Central memory CD8-positive, alpha-beta T cell (primary cell): ENCODE results near the gene NPW.
A peak's percentile ranks its signal among the peaks of the same experiment; 100 is the strongest.

Experiments used
- ATAC-seq: fragments of 150-1000 bp; cut with Tn5 transposase; replicated peaks from 2 replicates; pipeline ENCODE4 v1.10.0; 2022; ENCODE audit warnings: mild to moderate bottlenecking, moderate FRiP score, moderate number of reproducible peaks; ENCODE audit not compliant: poor library complexity, severe bottlenecking; ENCODE audit errors: extremely low read depth
- DNase-seq, 2 donors: peaks; one replicate each; pipeline ENCODE4 v3.0.0; 2021; ENCODE audit warnings: low spot score in 2 of 2
- H3K27ac Mint-ChIP-seq: one replicate; pipeline ENCODE4 v1.8.0; 2022; ENCODE audit warnings: low read depth, mild to moderate bottlenecking, moderate library complexity, mixed read lengths
- H3K27me3 Mint-ChIP-seq: one replicate; pipeline ENCODE4 v1.8.0; 2022; ENCODE audit warnings: mixed read lengths
- H3K36me3 Mint-ChIP-seq: one replicate; pipeline ENCODE4 v1.8.0; 2022; ENCODE audit warnings: mild to moderate bottlenecking, moderate library complexity, mixed read lengths; ENCODE audit not compliant: insufficient read depth
- H3K4me1 Mint-ChIP-seq: one replicate; pipeline ENCODE4 v1.8.0; 2022; ENCODE audit warnings: mixed read lengths
- H3K4me3 Mint-ChIP-seq: one replicate; pipeline ENCODE4 v1.8.0; 2022; ENCODE audit warnings: mild to moderate bottlenecking, moderate library complexity, mixed read lengths
- H3K9me3 Mint-ChIP-seq: one replicate; pipeline ENCODE4 v1.8.0; 2022; ENCODE audit warnings: mixed read lengths

The NPW gene

GRCh38 chr16:2063861-2064260 is 44.3 kb downstream of the NPW start:
- no peaks in the 10 kb centered on the region for H3K27me3 Mint-ChIP-seq
- no peaks in the 10 kb centered on the region for H3K9me3 Mint-ChIP-seq
- peaks cover 6% of the 10 kb centered on the region for H3K4me1 Mint-ChIP-seq
- peaks cover 14% of the 10 kb centered on the region for H3K36me3 Mint-ChIP-seq
- ATAC-seq: no peak
- DNase-seq: no peak
- no peak overlapping the region for H3K27ac Mint-ChIP-seq
- no peak overlapping the region for H3K4me3 Mint-ChIP-seq

DNA sequence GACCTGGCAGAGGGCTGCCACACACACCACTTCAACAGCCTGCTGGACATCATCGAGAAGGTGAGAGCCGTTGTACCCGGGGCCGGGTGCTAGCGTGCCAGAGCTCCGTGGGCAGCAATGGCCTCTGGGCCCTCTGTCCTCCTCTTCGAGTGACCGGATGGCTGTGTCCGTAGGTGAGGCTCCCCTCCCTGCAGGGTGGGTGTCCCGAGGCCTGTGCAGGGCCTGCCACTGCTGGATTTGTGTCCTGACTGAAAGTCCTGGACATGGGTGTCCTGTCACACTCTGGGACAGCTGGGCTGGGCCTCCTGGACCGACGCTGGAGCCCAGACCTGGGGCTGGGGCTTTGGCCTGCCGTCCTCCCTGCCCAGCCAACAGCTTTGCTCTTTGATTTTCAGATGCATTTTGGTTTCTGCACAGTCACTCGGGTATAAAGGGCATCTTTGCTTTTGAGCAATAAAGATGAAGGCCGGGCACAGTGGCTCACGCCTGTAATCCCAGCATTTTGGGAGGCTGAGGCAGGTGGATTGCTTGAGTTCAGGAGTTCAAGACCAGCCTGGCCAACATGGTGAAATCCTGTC is 44.9 kb downstream of the NPW start:
- Mint-ChIP-seq H3K4me3 (no peak overlapping the region), H3K27ac (peak overlapping the region; percentile 59), H3K36me3 (peaks cover 14% of the 10 kb centered on the region), H3K9me3 (no peaks in the 10 kb centered on the region), H3K27me3 (no peaks in the 10 kb centered on the region), H3K4me1 (peaks cover 6% of the 10 kb centered on the region)
- no peak for DNase-seq
- no peak for ATAC-seq

- no peak for ATAC-seq
- Mint-ChIP-seq H3K27me3 (no peaks in the 10 kb centered on the region), H3K4me1 (peaks cover 6% of the 10 kb centered on the region)
Measured at GRCh38 chr16:2066139-2066538, 46.6 kb downstream of the NPW start.

More at GRCh38 chr16:2066139-2066538, 46.6 kb downstream of the NPW start:
- Mint-ChIP-seq H3K36me3 (peaks cover 11% of the 10 kb centered on the region), H3K9me3 (no peaks in the 10 kb centered on the region), H3K27ac (no peak overlapping the region), H3K4me3 (no peak overlapping the region)
- no peak for DNase-seq
